Measurements from ENCODE around the gene DDB1.

Gene DDB1

GRCh38 chr11:61268588-61269250, 64.2 kb downstream of the DDB1 start:
- no peak overlapping the region for H3K4me3 ChIP-seq (ENCODE audit: low read depth, low read length)
- no peak for TF ChIP-seq CTCF (IDR thresholded peaks at IDR 0.05; ENCODE audit: borderline replicate concordance, insufficient read depth, low read depth, low read length)

- no peak for TF ChIP-seq CTCF (IDR thresholded peaks at IDR 0.05; ENCODE audit: borderline replicate concordance, insufficient read depth, low read depth, low read length)
- no peak overlapping the region for H3K4me3 ChIP-seq (ENCODE audit: low read depth, low read length)
These were observed 65.5 kb downstream of the DDB1 start for GRCh38 chr11:61267437-61267841.

GRCh38 chr11:61266602-61267001, 66.3 kb downstream of the DDB1 start:
- no peak for TF ChIP-seq CTCF (IDR thresholded peaks at IDR 0.05; ENCODE audit: borderline replicate concordance, insufficient read depth, low read depth, low read length)
- H3K4me3 ChIP-seq (ENCODE audit: low read depth, low read length): no peak overlapping the region

GRCh38 chr11:61265357-61265756, 67.5 kb downstream of the DDB1 start:
- TF ChIP-seq CTCF (IDR thresholded peaks at IDR 0.05; ENCODE audit: borderline replicate concordance, insufficient read depth, low read depth, low read length): no peak
- H3K4me3 ChIP-seq (ENCODE audit: low read depth, low read length): no peak overlapping the region

- no peak overlapping the region for H3K4me3 ChIP-seq (ENCODE audit: low read depth, low read length)
- TF ChIP-seq CTCF (IDR thresholded peaks at IDR 0.05; ENCODE audit: borderline replicate concordance, insufficient read depth, low read depth, low read length): no peak
These were observed 68.1 kb downstream of the DDB1 start for GRCh38 chr11:61264795-61265194.

GRCh38 chr11:61264371-61264770, 68.5 kb downstream of the DDB1 start:
- no peak for TF ChIP-seq CTCF (IDR thresholded peaks at IDR 0.05; ENCODE audit: borderline replicate concordance, insufficient read depth, low read depth, low read length)
- no peak overlapping the region for H3K4me3 ChIP-seq (ENCODE audit: low read depth, low read length)

- H3K4me3 ChIP-seq (ENCODE audit: low read depth, low read length): no peak overlapping the region
- no peak for TF ChIP-seq CTCF (IDR thresholded peaks at IDR 0.05; ENCODE audit: borderline replicate concordance, insufficient read depth, low read depth, low read length)
These were observed 73.5 kb downstream of the DDB1 start for GRCh38 chr11:61259363-61259762.

Data from GM12875 (cell line).